D721Med (cell line): ENCODE results near the gene GRID2.

Experiments
- DNase-seq: peaks from one replicate; pipeline ENCODE4 v3.0.0; 2011; ENCODE audit warnings: low spot score; ENCODE audit not compliant: insufficient read length
- FAIRE-seq: peaks from 2 replicates; lab custom pipeline; 2011; peaks lifted over from hg19 to GRCh38; lab: Jason Lieb, UNC
- TF ChIP-seq, protein P1 (sequence below): IDR thresholded peaks from 2 replicates; pipeline ENCODE4 v1.5.1; 2012; ENCODE audit warnings: mild to moderate bottlenecking, control low read depth; ENCODE audit not compliant: insufficient read depth; ENCODE audit errors: missing control alignments

Gene GRID2

DNA sequence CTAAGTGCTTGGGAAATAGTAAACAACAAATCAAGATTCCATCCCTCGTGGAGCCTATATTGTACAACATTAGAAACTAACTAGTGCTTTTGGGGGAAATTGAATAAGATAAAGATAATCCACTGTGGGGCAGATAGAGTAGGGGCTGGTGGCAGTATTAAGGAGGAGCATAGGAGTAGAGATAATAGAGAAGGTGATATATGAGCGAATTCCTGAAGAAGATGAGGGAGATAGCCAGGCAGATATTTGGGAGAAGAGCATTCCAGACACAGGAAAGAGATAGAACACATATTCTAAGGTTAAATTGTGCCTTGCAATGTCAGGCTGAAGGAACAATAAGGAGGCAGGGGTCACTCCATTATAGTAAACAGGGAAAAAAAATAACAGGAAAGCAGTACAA is 218.2 kb downstream of the GRID2 start:
- TF ChIP-seq, protein P1, sequence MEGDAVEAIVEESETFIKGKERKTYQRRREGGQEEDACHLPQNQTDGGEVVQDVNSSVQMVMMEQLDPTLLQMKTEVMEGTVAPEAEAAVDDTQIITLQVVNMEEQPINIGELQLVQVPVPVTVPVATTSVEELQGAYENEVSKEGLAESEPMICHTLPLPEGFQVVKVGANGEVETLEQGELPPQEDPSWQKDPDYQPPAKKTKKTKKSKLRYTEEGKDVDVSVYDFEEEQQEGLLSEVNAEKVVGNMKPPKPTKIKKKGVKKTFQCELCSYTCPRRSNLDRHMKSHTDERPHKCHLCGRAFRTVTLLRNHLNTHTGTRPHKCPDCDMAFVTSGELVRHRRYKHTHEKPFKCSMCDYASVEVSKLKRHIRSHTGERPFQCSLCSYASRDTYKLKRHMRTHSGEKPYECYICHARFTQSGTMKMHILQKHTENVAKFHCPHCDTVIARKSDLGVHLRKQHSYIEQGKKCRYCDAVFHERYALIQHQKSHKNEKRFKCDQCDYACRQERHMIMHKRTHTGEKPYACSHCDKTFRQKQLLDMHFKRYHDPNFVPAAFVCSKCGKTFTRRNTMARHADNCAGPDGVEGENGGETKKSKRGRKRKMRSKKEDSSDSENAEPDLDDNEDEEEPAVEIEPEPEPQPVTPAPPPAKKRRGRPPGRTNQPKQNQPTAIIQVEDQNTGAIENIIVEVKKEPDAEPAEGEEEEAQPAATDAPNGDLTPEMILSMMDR, result no peak
- DNase-seq (no peak), FAIRE-seq (no peak)

DNA sequence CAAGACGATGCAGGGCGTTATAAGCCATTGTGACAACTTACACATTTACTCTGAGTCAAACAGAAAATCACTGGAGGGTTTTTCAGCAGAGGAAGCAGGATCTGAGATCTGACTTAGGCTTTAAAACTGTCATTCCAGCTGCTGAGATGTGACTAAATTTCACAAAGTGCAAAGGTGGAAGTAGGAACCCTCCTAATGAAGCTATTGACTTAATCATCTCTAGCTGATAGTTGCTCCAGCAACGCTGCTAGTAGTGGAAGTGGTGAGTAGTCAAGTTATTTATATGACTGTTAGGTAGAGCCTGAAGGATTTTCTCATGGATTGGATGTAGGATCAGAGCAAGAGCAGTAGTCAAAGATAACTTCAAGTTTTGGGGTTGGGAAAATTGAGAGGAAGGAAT is 218.6 kb downstream of the GRID2 start:
- DNase-seq, result no peak
- TF ChIP-seq, protein P1, result no peak
- no peak for FAIRE-seq

DNA sequence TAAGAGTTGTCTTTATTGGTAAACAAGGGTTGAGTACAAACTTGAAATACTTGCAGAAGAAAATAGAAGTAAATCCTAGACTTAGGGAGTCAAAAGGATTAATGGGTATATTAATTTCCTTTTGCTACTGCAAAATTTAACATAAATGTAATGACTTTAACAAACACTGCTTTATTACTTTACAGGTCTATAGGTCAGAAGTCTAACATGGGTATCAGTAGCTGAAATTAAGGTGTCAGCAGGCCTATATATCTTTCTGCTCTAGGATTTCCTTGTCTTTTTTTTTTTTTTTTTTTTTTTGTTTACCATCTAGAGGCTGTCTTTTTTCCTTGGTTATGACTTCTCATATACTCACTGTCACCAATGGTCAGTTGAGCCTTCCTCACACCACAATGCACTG is 220.4 kb downstream of the GRID2 start:
- TF ChIP-seq, protein P1, result no peak
- no peak for DNase-seq
- FAIRE-seq, result no peak

- FAIRE-seq, result no peak
- TF ChIP-seq, protein P1, result no peak
- DNase-seq, result no peak
Measured at GRCh38 chr4:92528541-92528940, 224.8 kb downstream of the GRID2 start.

DNA sequence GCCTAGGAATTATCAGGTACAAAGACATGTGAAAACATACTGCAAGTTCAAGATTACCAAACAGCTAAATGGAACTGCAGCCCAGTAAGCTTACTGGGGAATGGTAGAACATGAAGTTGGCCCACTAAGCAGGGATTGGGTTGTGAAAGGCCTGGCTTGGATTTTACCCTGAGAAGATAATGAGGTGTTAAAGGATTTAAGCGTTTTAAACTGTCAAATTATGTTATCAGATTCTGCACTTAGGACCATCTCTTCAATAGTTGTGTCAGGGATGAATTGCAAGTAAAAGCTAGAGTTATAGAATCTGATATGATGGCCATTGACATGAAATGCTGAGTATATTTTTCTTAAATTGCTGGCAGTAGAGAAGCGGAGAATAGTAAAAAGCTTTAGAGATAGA is 225.7 kb downstream of the GRID2 start:
- DNase-seq (no peak), FAIRE-seq (peak; percentile 98)
- TF ChIP-seq, protein P1, result no peak

GRCh38 chr4:92535599-92535998 is 231.8 kb downstream of the GRID2 start:
- DNase-seq, result no peak
- FAIRE-seq, result no peak
- TF ChIP-seq, protein P1, result no peak

GRCh38 chr4:92551616-92552015 is 247.8 kb downstream of the GRID2 start:
- TF ChIP-seq, protein P1, result peak; percentile 25
- no peak for FAIRE-seq
- no peak for DNase-seq
